Stimulated activated CD8-positive, alpha-beta memory T cell treated with anti-CD3 and anti-CD28 coated beads, Interleukin-7, amount 100 ng/mL, for 48 hours (primary cell): ENCODE data around the gene SLC39A2.
"Not testable (repeated sequence)": the region's sequence is repeated elsewhere in the genome, so short reads cannot be mapped to it uniquely, and the experiment has no call there.

Experiments
- DNase-seq, 2 donors: peaks; one replicate each; pipeline ENCODE4 v3.0.0-alpha.2; 2020; ENCODE audit warnings: low read depth in 1 of 2; ENCODE audit errors: extremely low read depth in 1 of 2

Gene SLC39A2

DNA sequence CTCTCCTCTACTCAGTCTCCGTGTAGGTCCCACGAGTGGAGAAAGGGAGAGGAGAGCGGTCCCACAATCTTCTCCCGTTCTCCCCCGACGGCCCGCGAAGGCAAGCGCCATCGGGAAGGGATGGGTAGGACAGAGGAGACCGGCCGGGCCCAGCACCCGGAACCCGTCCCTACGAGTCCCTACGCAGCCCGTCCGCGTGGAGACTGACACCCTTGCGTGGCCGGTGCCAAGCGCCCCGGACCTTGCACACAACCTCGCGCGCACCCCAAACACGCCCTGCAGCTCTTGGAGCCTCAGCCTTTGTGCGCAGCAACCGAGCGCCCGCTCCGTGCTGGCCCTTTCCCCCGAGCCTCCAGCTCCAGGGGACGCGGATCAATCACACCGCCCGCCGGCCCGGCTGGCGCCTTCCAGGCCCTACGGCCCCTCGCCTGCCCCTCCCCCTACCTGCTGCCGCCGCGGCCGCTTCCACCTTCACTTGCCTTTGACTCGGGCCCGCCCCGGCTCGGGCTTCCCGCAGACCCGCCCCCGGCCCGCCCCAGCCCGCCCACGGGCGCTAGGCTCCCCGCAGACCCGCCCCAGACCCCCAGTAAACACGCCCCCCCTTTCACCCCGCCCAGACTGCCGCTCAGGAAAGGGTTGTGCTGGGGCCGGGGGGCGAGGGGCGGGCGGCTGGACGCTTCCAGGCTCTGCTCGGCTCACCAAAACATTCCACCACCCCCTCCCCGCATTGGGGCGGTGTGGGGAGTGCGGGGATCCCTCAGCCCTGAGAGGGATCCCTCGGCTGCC is 25.7 kb downstream of the SLC39A2 start, which contains the start of gene NDRG2:
NDRG2 (minus strand) TSS at position 477 of the 786 bp plus-strand sequence. CDS start 1,746 bp downstream, outside the sequence.
- DNase-seq, result peak; percentile 41 to 45

DNA sequence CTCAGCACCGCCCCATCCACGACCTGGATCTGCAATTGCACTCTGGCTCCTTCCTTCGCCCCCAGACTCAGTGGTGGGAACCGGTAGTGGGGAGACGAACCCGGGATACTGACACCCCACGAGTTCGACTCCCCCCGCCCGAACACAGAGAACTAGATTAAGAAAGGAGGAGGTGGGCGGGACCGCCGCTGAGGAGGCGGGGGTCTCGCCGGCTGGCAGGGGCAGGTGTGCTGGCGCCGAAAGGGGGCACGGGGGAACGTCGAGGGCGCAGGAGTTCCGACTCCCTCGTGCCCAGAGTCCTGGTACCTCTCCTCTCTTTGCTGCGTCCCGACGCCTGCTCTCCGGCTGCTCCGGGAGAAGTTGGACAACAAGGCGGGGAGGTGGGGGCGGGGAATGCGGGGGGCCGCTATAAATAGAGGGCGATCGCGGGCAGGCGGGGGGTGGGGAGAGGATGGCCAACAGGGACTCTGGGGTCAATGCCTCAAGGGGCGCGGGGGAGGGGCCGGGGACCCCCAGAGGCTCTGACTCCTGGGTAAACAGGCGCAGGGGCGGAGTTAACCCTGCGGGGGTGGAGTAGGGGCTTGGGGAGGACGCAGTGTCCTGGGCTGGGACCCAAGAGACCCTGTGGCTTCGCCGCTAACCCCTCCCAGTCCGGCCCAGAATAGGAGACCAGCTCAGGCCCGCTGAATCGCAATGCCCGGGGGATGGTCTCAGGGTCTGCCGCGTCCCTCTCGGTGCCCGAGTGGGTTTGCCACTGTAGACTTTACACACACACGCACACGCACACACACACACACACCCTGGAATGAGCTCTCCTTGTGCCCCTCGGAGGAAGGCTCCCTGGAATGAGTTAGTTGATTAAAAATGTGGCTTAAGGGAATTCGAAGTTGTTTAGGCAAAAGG is 26.5 kb downstream of the SLC39A2 start:
- no peak for DNase-seq

DNA sequence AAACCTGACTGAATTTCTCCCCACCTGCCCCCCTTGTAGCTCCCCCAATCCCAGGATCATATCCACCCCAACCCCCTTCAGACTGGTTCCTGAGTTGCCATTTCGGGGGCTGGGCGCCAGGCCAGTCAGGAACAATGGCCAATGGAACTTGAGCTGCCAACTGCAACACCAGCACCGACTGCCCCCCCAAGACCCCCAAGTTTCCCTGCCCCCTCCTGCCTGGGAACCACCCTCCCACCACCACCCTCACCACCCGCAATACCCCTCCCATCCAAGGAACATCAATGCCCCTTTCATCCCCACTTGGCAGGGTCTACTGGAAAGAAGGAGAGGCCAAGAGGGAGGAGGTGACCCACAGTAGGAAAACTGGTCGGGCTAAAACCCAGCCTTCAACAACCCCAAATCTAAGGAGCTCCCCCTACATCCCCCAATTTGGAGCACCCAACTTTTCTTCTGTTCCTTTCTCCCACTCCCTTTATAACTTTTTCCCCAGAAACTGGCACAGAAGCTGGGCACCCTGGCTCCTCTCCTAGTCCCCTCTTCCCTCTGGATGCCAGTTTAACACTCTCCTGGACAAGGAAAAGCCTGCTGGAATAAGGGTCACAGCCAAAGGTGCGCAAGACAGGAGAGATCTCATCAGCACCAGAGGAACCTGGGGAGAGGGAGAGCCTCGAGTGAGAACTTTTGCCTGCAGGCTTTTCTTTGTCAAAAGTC is 27.3 kb downstream of the SLC39A2 start:
- DNase-seq, result no peak

DNA sequence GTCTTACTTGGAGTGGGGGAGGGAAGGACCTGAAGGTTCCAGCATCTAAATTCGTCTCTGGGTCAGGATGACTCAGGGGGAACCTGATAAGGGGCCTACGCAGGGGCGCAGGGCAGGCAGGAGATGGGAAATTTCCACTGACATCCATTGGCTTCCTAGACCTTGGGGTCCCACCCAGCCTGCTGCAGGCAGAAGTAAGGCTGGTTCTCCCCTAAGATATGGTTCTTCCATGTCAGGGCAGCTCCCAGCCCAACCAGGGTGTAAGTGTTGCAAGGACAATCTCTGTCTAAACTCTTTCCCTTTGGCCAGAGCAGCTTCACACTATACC is 27.9 kb downstream of the SLC39A2 start:
- no peak for DNase-seq

- no peak for DNase-seq
Observed at GRCh38 chr14:21029917-21030316, 30.8 kb downstream of the SLC39A2 start, which contains the start of gene TPPP2. Gene TPPP2 (plus strand): TSS chr14:21030217. CDS start chr14:21030582, 365 bp downstream.

DNA sequence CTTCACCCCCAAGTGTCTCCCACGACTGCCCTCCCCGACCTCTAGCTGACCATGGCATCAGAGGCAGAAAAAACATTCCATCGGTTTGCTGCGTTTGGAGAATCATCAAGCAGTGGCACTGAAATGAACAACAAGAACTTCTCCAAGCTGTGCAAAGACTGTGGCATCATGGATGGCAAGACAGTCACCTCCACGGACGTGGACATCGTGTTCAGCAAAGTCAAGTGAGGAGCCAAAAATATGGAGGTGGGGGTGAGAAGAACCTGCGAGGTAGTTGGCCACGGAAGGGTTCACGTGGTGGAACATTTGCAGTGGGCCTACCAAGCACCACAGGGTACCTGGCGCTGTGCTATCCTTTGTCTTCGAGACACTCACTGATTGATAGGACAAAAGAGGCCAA is 31.4 kb downstream of the SLC39A2 start:
- DNase-seq, result no peak

DNA sequence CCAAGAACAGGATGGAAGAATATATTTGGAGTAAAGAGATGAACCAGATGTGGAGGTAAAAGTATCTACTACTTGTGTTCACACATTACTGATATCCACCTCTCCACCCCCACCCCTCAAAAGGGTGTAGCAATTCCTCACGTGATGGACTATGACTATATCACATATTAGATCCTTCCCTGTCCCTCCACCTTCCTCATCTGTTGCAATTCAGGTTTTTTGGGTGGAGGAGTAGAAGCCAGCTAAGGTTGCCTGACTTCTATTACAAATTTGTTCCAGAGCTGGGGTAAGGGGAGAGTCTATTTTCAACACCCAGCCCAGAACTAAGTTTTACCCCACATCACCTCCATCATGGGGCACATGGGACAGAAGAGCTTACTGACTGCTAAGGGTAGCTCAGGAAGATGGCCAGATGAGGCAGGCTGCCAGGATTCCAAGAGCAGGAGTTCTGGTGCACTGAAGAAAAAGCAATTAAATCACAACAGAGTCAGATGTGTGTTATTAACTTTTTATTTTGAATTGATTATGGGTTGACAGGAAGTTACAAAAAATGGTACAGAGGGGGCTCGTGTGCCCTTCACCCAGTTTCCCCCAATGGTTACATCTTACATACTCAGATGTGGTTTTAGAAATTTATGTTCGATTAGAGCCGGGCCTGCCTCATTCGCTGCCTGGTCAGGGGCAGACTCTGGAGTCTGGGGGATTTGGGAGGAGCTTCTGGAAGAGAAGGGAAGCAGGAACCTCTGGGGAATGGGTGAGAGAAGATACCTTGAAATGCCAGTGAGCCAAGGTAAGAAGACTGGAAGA is 33.4 kb downstream of the SLC39A2 start:
- no peak for DNase-seq

- no peak for DNase-seq
Observed at GRCh38 chr14:21033133-21033698, 34.1 kb downstream of the SLC39A2 start.

DNA sequence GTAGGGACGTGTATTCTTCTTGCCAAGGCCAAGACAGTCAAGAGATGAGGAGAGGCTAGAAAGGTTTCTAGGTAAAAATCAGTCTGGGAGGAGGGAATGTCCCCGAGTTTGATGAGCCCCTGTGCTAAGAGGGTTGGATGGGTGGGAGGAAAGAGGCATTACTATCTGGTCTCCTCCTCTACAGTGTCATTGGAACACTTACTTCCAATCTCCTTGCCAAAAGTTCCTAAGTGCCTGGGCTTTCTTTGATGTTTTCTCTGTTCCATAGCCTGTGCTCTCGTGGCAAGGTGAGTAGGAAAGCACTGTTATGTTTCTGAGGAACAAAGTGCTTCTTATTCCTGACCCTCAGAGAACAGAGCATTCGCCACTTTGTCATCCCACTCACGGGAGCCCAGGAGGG is 35.6 kb downstream of the SLC39A2 start, which contains the start of gene RNASE13:
RNASE13 (minus strand) TSS at position 101 of the 400 bp plus-strand sequence. CDS start 519 bp downstream, outside the sequence.
- DNase-seq, result no peak

DNA sequence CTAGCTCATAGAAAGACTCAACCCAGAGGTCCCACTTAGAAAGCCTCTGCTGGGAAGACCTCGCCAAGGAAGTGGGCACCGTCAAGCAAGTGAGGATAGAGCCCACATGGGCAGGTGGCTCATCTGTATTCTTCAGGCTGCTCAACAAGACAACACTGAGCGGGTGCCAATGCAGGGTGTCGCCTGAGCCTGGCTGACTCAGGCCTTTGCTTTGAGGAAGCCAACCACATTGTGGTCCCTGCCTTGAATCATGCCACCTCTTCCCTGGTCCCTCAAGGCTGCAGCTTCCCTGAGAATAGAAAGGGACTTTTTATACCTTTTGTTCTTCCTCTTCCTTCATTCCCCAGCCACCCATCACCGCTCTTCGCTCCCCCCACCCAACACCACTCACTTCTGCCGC is 37.7 kb downstream of the SLC39A2 start:
- DNase-seq, result no peak

GRCh38 chr14:21037156-21037555 is 38.1 kb downstream of the SLC39A2 start:
- no peak for DNase-seq

GRCh38 chr14:21038441-21039422 is 39.6 kb downstream of the SLC39A2 start:
- no peak for DNase-seq

- no peak for DNase-seq
Observed at GRCh38 chr14:21039585-21040369, 40.7 kb downstream of the SLC39A2 start.

DNA sequence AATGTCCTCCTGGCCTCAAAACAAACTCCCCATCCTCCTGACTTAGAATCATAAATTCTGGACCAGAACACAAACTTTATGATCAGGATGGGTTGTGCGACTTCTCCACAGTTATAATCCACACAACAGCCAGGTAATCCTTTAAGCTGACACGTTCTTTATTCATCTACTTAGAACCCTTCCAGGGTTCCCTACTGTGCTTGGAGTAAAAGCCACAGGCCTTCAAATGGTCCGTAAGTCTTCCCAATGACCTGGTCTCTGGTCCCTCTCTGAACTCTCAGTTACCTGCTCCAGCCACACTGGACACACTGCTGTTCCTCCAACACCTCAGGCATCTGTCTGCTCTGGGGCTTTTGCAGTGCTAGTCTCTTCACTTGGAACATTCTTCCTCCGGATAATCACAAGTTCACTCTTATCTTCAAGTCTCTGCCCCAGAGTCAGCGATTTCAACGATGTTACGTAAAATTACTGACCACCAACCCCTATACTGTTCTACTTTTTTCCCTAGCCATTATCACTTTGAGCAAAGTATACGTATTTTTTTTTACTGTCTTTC is 41.4 kb downstream of the SLC39A2 start:
- no peak for DNase-seq

DNA sequence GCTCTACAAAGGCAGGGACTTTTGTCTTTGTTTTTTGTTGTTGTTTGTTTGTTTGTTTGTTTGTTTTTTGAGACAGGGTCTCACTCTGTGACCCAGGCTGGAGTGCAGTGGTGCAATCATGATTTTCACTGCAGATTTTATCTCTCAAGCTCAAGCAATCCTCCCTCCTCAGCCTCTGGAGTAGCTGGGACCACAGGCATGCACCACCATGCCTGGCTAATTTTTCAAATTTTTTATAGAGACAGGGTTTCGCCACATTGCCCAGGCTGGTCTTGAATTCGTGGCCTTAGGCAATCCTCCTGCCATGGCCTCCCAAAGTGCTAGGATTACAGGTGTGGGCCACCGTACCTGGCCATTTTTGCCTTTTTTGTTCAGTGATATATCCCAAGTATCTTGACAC is 41.8 kb downstream of the SLC39A2 start:
- not testable (repeated sequence) for DNase-seq

DNA sequence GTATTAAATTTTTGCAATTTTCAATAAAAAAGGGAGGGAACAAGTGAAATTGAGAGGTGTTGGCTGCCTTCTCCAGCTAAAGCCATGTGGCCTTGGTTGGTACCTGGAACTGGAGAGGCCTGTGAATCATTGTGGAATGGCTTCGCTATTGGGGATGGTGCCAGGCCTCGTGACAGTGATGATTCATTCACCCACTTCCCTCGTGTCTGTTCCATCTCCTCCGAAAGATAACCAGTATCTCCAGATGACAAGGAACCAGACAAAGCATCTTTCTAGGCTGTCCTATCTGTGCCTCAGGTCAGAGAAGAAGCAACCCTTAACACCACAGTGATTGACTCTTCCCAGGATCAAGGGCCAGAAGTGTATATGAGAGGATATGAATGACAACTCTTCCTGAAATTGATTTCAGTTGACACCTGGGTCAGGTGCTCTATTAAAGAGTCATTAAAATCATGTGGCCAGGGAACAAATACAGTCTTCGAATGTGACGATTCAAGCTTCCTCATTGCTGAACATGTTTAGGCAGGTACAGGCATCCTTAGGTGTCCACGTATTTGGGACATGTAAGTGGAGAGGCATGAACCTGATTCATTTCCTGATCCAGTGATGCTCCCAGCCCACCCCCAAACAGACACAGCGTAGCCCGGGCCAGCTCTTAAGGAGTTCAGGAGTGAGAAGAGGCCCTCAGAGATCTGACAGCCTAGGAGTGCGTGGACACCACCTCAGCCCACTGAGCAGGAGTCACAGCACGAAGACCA is 42.8 kb downstream of the SLC39A2 start, which contains the start of gene RNASE7:
RNASE7 (plus strand) TSS at position 687 of the 758 bp plus-strand sequence. CDS start 631 bp downstream, outside the sequence.
- no peak for DNase-seq

DNA sequence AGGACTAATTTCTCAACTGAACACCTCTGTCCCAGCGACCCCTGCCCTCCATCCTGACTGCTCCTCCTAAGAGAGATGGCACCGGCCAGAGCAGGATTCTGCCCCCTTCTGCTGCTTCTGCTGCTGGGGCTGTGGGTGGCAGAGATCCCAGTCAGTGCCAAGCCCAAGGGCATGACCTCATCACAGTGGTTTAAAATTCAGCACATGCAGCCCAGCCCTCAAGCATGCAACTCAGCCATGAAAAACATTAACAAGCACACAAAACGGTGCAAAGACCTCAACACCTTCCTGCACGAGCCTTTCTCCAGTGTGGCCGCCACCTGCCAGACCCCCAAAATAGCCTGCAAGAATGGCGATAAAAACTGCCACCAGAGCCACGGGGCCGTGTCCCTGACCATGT is 43.8 kb downstream of the SLC39A2 start:
- no peak for DNase-seq
